Astrocyte of the cerebellum (primary cell): ENCODE results near the gene DNAJA1.

Experiments
- DNase-seq: peaks from one replicate; pipeline ENCODE4 v3.0.0-alpha.2; 2011; ENCODE audit warnings: low read depth
- H3K4me3 ChIP-seq: 2 replicates; pipeline ENCODE4 v1.5.1; 2011; ENCODE audit warnings: mild to moderate bottlenecking, low read depth, low read length, moderate library complexity
- CTCF ChIP-seq: IDR thresholded peaks from 2 replicates; pipeline ENCODE4 v1.5.1; 2012; ENCODE audit warnings: low read length, low read depth, moderate library complexity, mild to moderate bottlenecking; ENCODE audit errors: missing control alignments
- in situ Hi-C: cut with HindIII; loops from 2 replicates; pipeline ENCODE4 v1.10.0; 2017; ENCODE audit warnings: low sequenced_read_pairs

DNAJA1 gene

GRCh38 chr9:33049680-33050361, 24.7 kb downstream of the DNAJA1 start:
- no peak overlapping the region for H3K4me3 ChIP-seq
- in situ Hi-C loops = no loop called here
- DNase-seq = no peak
- TF ChIP-seq CTCF = no peak

GRCh38 chr9:33051144-33051543, 26.1 kb downstream of the DNAJA1 start:
- no peak for DNase-seq
- H3K4me3 ChIP-seq = no peak overlapping the region
- no peak for TF ChIP-seq CTCF
- in situ Hi-C loops = no loop called here

GRCh38 chr9:33065157-33066076, 40.3 kb downstream of the DNAJA1 start:
- TF ChIP-seq CTCF = no peak
- in situ Hi-C loops = no loop called here

GRCh38 chr9:33068991-33069390, 43.9 kb downstream of the DNAJA1 start:
- DNase-seq = peak; percentile 43
- TF ChIP-seq CTCF = no peak
- no peak overlapping the region for H3K4me3 ChIP-seq
- in situ Hi-C loops = no loop called here

More at GRCh38 chr9:33065157-33066076, 40.3 kb downstream of the DNAJA1 start:
- H3K4me3 ChIP-seq = no peak overlapping the region
- no peak for DNase-seq

- peak within 1 kb of the TSS; percentile 82 for H3K4me3 ChIP-seq
- DNase-seq = peak; percentile 93
- no peak for TF ChIP-seq CTCF
- in situ Hi-C loops = loop anchor here (5.0 kb wide), 3 partner anchors 41 to 151 kb away; no protein-coding TSS in a partner anchor
These were observed 51.3 kb downstream of the DNAJA1 start, which contains the start of gene SMU1 for GRCh38 chr9:33076046-33077004. Gene SMU1, minus strand, starts transcription at chr9:33076674. Its CDS starts 66 bp downstream, at chr9:33076608.

- no peak for TF ChIP-seq CTCF
- in situ Hi-C loops = no loop called here
- peak overlapping the region; percentile 20 for H3K4me3 ChIP-seq
- no peak for DNase-seq
These were observed 55.5 kb downstream of the DNAJA1 start for GRCh38 chr9:33080534-33080933.
